IMR-90 (cell line): Measurements from ENCODE around the gene MLF2. TPM values are rescaled to one million over a fixed set of nuclear protein-coding genes. Genes with fewer than 3 reads are reported as not detected.

Experiments
- ATAC-seq: fragments of 200-7000 bp; cut with Tn5 transposase; 2 replicates; pipeline ENCODE4 v1.9.1; 2020; ENCODE audit warnings: low read depth, mild to moderate bottlenecking, moderate library complexity
- BruUV-seq: library from RNA; stranded (reverse); fragments of 400-500 nt; replicated peaks from 2 replicates; lab custom pipeline; 2021; lab: Mats Ljungman, UMichigan
- CTCF ChIA-PET: fragments of 300-600 bp; formaldehyde crosslinking; extraction: SDS; loops from one replicate; lab custom pipeline; 2021; ENCODE audit warnings: antibody characterized with exemption; lab: Yijun Ruan, JAX
- POLR2A ChIA-PET: fragments of 300-600 bp; sonication (Branson Sonifier 250); formaldehyde crosslinking; loops from one replicate; lab custom pipeline; 2022; ENCODE audit warnings: antibody characterized with exemption; ENCODE audit not compliant: unreplicated experiment; lab: Charles Lee
- DNase-seq: peaks from one replicate; pipeline ENCODE4 v3.0.0; 2013
- H2AFZ ChIP-seq: replicated peaks from 2 replicates; pipeline ENCODE3; 2013; ENCODE audit warnings: low read length, mild to moderate bottlenecking; ENCODE audit not compliant: poor library complexity
- H2AK5ac ChIP-seq: 2 replicates; pipeline ENCODE4 v1.6.1; 2013; ENCODE audit warnings: low read depth, low read length, inconsistent platforms
- H2AK9ac ChIP-seq: replicated peaks from 2 replicates; pipeline ENCODE3; 2013; ENCODE audit warnings: mild to moderate bottlenecking, low read depth, low read length, moderate library complexity; ENCODE audit not compliant: poor library complexity
- H2BK120ac ChIP-seq: 2 replicates; pipeline ENCODE4 v1.6.1; 2013; ENCODE audit warnings: low read depth, low read length, inconsistent platforms
- H2BK15ac ChIP-seq: 3 replicates; pipeline ENCODE4 v1.6.1; 2013; ENCODE audit warnings: low read depth, low read length, inconsistent platforms
- H2BK20ac ChIP-seq: 2 replicates; pipeline ENCODE4 v1.6.1; 2013; ENCODE audit warnings: low read depth, mild to moderate bottlenecking, inconsistent platforms, low read length, moderate library complexity
- H2BK5ac ChIP-seq: 2 replicates; pipeline ENCODE4 v1.6.1; 2013; ENCODE audit warnings: mild to moderate bottlenecking, low read depth, low read length, inconsistent platforms; ENCODE audit not compliant: poor library complexity, severe bottlenecking
- H3K14ac ChIP-seq: replicated peaks from 2 replicates; pipeline ENCODE4 v1.6.1; 2013; ENCODE audit warnings: low read depth, low read length, inconsistent platforms
- H3K18ac ChIP-seq: 2 replicates; pipeline ENCODE4 v1.6.1; 2013; ENCODE audit warnings: low read depth, low read length, control low read depth
- H3K23ac ChIP-seq: 2 replicates; pipeline ENCODE4 v1.6.1; 2013; ENCODE audit warnings: low read depth, low read length, inconsistent platforms
- H3K27ac ChIP-seq: 2 replicates; pipeline ENCODE4 v1.5.1; 2013; ENCODE audit warnings: mild to moderate bottlenecking, control low read depth, low read length; ENCODE audit not compliant: insufficient read depth
- H3K27me3 ChIP-seq: 2 replicates; pipeline ENCODE4 v1.6.1; 2013; ENCODE audit warnings: low read length; ENCODE audit not compliant: control insufficient read depth, insufficient read depth
- H3K36me3 ChIP-seq: 2 replicates; pipeline ENCODE4 v1.6.1; 2013; ENCODE audit warnings: low read length, mixed read lengths; ENCODE audit not compliant: control insufficient read depth, insufficient read depth
- H3K4ac ChIP-seq: 2 replicates; pipeline ENCODE4 v1.6.1; 2013; ENCODE audit warnings: low read depth, low read length, inconsistent platforms
- H3K4me1 ChIP-seq: 2 replicates; pipeline ENCODE4 v1.6.1; 2013; ENCODE audit warnings: low read length, mixed read lengths; ENCODE audit not compliant: control insufficient read depth, insufficient read depth
- H3K4me2 ChIP-seq: 2 replicates; pipeline ENCODE4 v1.6.1; 2013; ENCODE audit warnings: low read depth, mild to moderate bottlenecking, control low read depth, low read length, moderate library complexity
- H3K4me3 ChIP-seq: 2 replicates; pipeline ENCODE4 v1.5.1; 2013; ENCODE audit warnings: low read depth, mild to moderate bottlenecking, control low read depth, low read length, moderate library complexity; ENCODE audit not compliant: insufficient read depth
- H3K56ac ChIP-seq: 2 replicates; pipeline ENCODE4 v1.6.1; 2013; ENCODE audit warnings: low read length, inconsistent platforms; ENCODE audit not compliant: insufficient read depth; ENCODE audit errors: extremely low read depth
- H3K79me1 ChIP-seq, 2 experiments: 2 replicates each; pipeline ENCODE4 v1.6.1; 2013; ENCODE audit warnings: low read length in 2 of 2, inconsistent platforms in 1 of 2, low read depth in 1 of 2
- H3K9ac ChIP-seq: 2 replicates; pipeline ENCODE4 v1.6.1; 2013; ENCODE audit warnings: low read depth, low read length, control low read depth
- H3K9me1 ChIP-seq: 2 replicates; pipeline ENCODE4 v1.6.1; 2013; ENCODE audit warnings: low read length, inconsistent platforms; ENCODE audit not compliant: insufficient read depth
- H3K9me3 ChIP-seq: 2 replicates; pipeline ENCODE4 v1.6.1; 2013; ENCODE audit warnings: low read length; ENCODE audit not compliant: control insufficient read depth, insufficient read depth
- H4K20me1 ChIP-seq: 2 replicates; pipeline ENCODE4 v1.6.1; 2013; ENCODE audit warnings: low read length, inconsistent platforms; ENCODE audit not compliant: insufficient read depth
- H4K5ac ChIP-seq: 2 replicates; pipeline ENCODE4 v1.6.1; 2013; ENCODE audit warnings: mild to moderate bottlenecking, low read depth, low read length, control low read depth
- H4K8ac ChIP-seq, 2 experiments: 2 replicates each; pipeline ENCODE4 v1.6.1; 2013; ENCODE audit warnings: low read depth in 2 of 2, low read length in 2 of 2, control low read depth in 1 of 2, inconsistent platforms in 1 of 2
- H4K91ac ChIP-seq: 2 replicates; pipeline ENCODE4 v1.6.1; 2013; ENCODE audit warnings: low read depth, low read length, inconsistent platforms; ENCODE audit not compliant: insufficient read depth
- BHLHE40 ChIP-seq: fragments of 150-350 bp; IDR thresholded peaks from 2 replicates; pipeline ENCODE4 v1.6.1; 2016; ENCODE audit warnings: mild to moderate bottlenecking, low read depth, low read length
- CEBPB ChIP-seq: IDR thresholded peaks from 2 replicates; pipeline ENCODE4 v1.6.1; 2012; ENCODE audit warnings: low read depth, low read length, improper control_type of control experiment
- CHD1 ChIP-seq: IDR thresholded peaks from 2 replicates; pipeline ENCODE4 v1.6.1; 2012; ENCODE audit warnings: low read depth, low read length, improper control_type of control experiment
- CTCF ChIP-seq: conservative IDR thresholded peaks from 2 replicates; pipeline ENCODE4 v1.5.1; 2012; ENCODE audit warnings: mild to moderate bottlenecking, low read depth, low read length, improper control_type of control experiment
- ELK1 ChIP-seq: fragments of 150-350 bp; IDR thresholded peaks from 2 replicates; pipeline ENCODE4 v1.6.1; 2016; ENCODE audit warnings: low read depth, mild to moderate bottlenecking, low read length, moderate library complexity, borderline replicate concordance
- FOS ChIP-seq: fragments of 150-350 bp; IDR thresholded peaks from 2 replicates; pipeline ENCODE4 v1.6.1; 2016; ENCODE audit warnings: low read depth, low read length
- MAFK ChIP-seq: IDR thresholded peaks from 2 replicates; pipeline ENCODE4 v1.6.1; 2012; ENCODE audit warnings: low read depth, low read length, improper control_type of control experiment
- MAZ ChIP-seq: IDR thresholded peaks from 2 replicates; pipeline ENCODE4 v1.6.1; 2012; ENCODE audit warnings: low read depth, mild to moderate bottlenecking, low read length, improper control_type of control experiment, moderate library complexity, borderline replicate concordance
- MXI1 ChIP-seq: IDR thresholded peaks from 2 replicates; pipeline ENCODE4 v1.6.1; 2012; ENCODE audit warnings: low read depth, mild to moderate bottlenecking, low read length, moderate library complexity, borderline replicate concordance
- NFE2L2 ChIP-seq: fragments of 150-350 bp; IDR thresholded peaks from 2 replicates; pipeline ENCODE4 v1.6.1; 2016; ENCODE audit warnings: low read depth, mild to moderate bottlenecking, low read length
- RAD21 ChIP-seq: IDR thresholded peaks from 2 replicates; pipeline ENCODE4 v1.6.1; 2012; ENCODE audit warnings: low read length, improper control_type of control experiment
- RCOR1 ChIP-seq: IDR thresholded peaks from 2 replicates; pipeline ENCODE4 v1.6.1; 2012; ENCODE audit warnings: mild to moderate bottlenecking, low read length, improper control_type of control experiment; ENCODE audit not compliant: insufficient replicate concordance
- RFX5 ChIP-seq: IDR thresholded peaks from 2 replicates; pipeline ENCODE4 v1.8.0; 2012; ENCODE audit warnings: low read depth, mild to moderate bottlenecking, low read length, moderate library complexity
- SMC3 ChIP-seq: fragments of 150-350 bp; IDR thresholded peaks from 2 replicates; pipeline ENCODE4 v1.6.1; 2016; ENCODE audit warnings: low read depth, mild to moderate bottlenecking, antibody characterized with exemption, low read length, moderate library complexity
- WGBS, 2 experiments: methylation state at CpG; one replicate each; pipeline versions ENCODE4 v1.1.5 to v1.1.7; 2013; ENCODE audit warnings: missing lambda C conversion rate in 2 of 2; ENCODE audit not compliant: insufficient read length in 1 of 2; ENCODE audit errors: extremely low coverage in 2 of 2; 5-methylcytosine and 5-hydroxymethylcytosine counted together
- dilution Hi-C: fragments of 300-500 bp; cut with HindIII; formaldehyde crosslinking; loops from one replicate; pipeline ENCODE4 v1.14.3; 2018; ENCODE audit warnings: low sequenced_read_pairs; ENCODE audit not compliant: unreplicated experiment
- in situ Hi-C: fragments of 300-500 bp; cut with MboI; formaldehyde crosslinking; loops from 3 replicates; pipeline ENCODE4 v1.14.3; 2019; ENCODE audit warnings: low sequenced_read_pairs, inconsistent platforms, mixed read lengths
- intact Hi-C: fragments of 100-400 bp; cut with micrococcal nuclease; formaldehyde crosslinking; loops from 2 replicates; pipeline ENCODE4 v1.10.0; 2022
- polyA plus RNA-seq, 3 experiments: library from polyadenylated mRNA; depleted of rRNA; stranded (reverse); fragments of >200 nt; gene quantifications; 2 replicates each; pipeline ENCODE4 v1.2.3, GENCODE V29; 2012; ENCODE audit warnings: low replicate concordance in 1 of 3
- total RNA-seq: library from RNA; depleted of rRNA; stranded (reverse); fragments of >200 nt; gene quantifications from 2 replicates; pipeline ENCODE4 v1.2.3, GENCODE V29; 2012
- TF ChIP-seq, protein P1 (sequence below): fragments of 150-350 bp; IDR thresholded peaks from 2 replicates; pipeline ENCODE4 v1.6.1; 2017; ENCODE audit warnings: mild to moderate bottlenecking, antibody characterized with exemption, low read length, low read depth

Gene MLF2
- total and polyA plus RNA-seq, 2 of the 4 experiments (the other 2 are of a cell fraction) = 236 to 403 TPM

DNA sequence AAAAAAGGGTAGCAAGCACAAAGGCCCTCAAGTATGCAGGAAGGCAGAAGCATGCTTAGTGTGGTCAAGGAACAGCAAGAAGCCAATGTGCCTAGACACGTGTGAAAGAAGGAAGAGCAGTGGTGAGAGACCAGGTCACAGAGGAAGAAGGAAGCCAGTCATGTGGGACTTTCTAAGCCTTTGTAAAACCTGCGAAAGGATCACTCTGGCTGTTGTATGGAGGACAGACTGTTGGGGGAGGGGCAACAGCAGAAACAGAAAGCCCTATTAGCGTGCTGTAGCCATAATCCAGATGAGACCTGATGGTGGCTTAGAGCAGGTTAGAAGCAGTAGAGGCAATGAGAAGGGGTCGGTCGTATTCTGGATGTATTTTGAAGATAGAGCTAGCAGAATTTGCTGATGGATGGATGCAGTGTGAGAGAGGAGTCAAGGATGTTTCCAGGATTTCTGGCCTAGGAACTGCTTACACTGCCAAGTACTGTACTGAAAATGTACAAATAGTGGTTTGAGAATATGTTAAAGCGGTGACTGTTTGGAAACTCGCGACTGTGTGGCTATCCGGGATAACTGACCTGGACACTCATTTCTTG, 5.7 kb upstream of the MLF2 start:
- intact Hi-C loops (no loop called here), dilution Hi-C loops (no loop called here), in situ Hi-C loops (no loop called here)
- Histone ChIP-seq H3K4ac (peak overlapping the region; percentile 33; the same call in 1 of the 2 replicates), H3K4me1 (peaks cover 5% of the 10 kb centered on the region; the same call in 1 of the 2 replicates), H2BK15ac (no peak overlapping the region), H3K27ac (no peak overlapping the region), H3K27me3 (no peaks in the 10 kb centered on the region), H4K5ac (no peak overlapping the region), H3K9me1 (peaks cover 11% of the 10 kb centered on the region), H3K36me3 (no peaks in the 10 kb centered on the region), H2AFZ (peak overlapping the region; percentile 0), H3K56ac (no peak overlapping the region), H3K18ac (no peak overlapping the region), H2BK5ac (no peak overlapping the region), H3K9ac (no peak overlapping the region), H3K9me3 (no peaks in the 10 kb centered on the region), H2AK9ac (peak overlapping the region; percentile 81), H4K8ac (no peak overlapping the region), H2BK20ac (no peak overlapping the region), H2AK5ac (peak overlapping the region; percentile 42; the same call in 1 of the 2 replicates), H4K20me1 (no peaks in the 10 kb centered on the region), H3K23ac (peak overlapping the region; percentile 5; the same call in 1 of the 2 replicates), H2BK120ac (no peak overlapping the region), H3K14ac (0 out of 2 replicates have a peak overlapping the region, but pooled peaks have one; percentile 4), H4K91ac (peak overlapping the region; percentile 57; the same call in 1 of the 2 replicates), H3K4me2 (no peak overlapping the region), H3K79me1 (peaks cover 11 to 14% of the 10 kb centered on the region in 2 experiments; a peak in 2 of 4 replicates), H3K4me3 (no peak overlapping the region)
- CTCF ChIA-PET = interaction anchor here (0.5 to 0.6 kb wide), 2 partner anchors 94 to 294 kb away, joined by 3 read pairs; no protein-coding TSS in a partner anchor
- DNase-seq (no peak), ATAC-seq (no peak)
- WGBS, 2 experiments = 53% methylated on average over 5 of the region's 9 CpGs; no CpG with 5 or more reads in 1 of the 2 experiments
- POLR2A ChIA-PET = no interaction called here
- BruUV-seq = no TSS peak
- TF ChIP-seq CTCF (no peak), MAZ (no peak), NFE2L2 (no peak), RCOR1 (no peak), MAFK (no peak), RFX5 (no peak), BHLHE40 (no peak), RAD21 (no peak), ELK1 (no peak), FOS (no peak), CEBPB (no peak), MXI1 (no peak), SMC3 (no peak), CHD1 (no peak)
- TF ChIP-seq, protein P1, sequence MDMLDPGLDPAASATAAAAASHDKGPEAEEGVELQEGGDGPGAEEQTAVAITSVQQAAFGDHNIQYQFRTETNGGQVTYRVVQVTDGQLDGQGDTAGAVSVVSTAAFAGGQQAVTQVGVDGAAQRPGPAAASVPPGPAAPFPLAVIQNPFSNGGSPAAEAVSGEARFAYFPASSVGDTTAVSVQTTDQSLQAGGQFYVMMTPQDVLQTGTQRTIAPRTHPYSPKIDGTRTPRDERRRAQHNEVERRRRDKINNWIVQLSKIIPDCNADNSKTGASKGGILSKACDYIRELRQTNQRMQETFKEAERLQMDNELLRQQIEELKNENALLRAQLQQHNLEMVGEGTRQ = no peak
